Breast epithelium (tissue), 4 donors: ENCODE data around the gene ANK2. TPM values are rescaled to one million over a fixed set of nuclear protein-coding genes. Genes with fewer than 3 reads are reported as not detected.
"Not testable (repeated sequence)": the region's sequence is repeated elsewhere in the genome, so short reads cannot be mapped to it uniquely, and the experiment has no call there.

Source experiments
- DNase-seq, 2 donors: peaks; one replicate each; pipeline ENCODE4 v3.0.0-alpha.2; 2019; ENCODE audit warnings: low spot score in 2 of 2
- H3K27ac ChIP-seq, 2 donors: fragments of 200-600 bp; sonication (generic) in 1 of 2; one replicate each; pipeline ENCODE4 v1.5.1; 2016 to 2019; ENCODE audit warnings: mild to moderate bottlenecking in 1 of 2
- H3K27me3 ChIP-seq, 2 donors: fragments of 200-600 bp; sonication (generic) in 1 of 2; one replicate each; pipeline versions ENCODE4 v1.5.1 to v1.6.0; 2017 to 2019; ENCODE audit warnings: control low read depth in 1 of 2, mild to moderate bottlenecking in 1 of 2
- H3K36me3 ChIP-seq: fragments of 200-600 bp; one replicate; pipeline ENCODE4 v1.5.1; 2019
- H3K4me1 ChIP-seq, 2 donors: fragments of 200-600 bp; sonication (generic); one replicate each; pipeline ENCODE4 v1.5.1; 2016 to 2019; ENCODE audit warnings: control low read depth in 1 of 2
- H3K4me3 ChIP-seq, 3 donors: fragments of 200-600 bp; sonication (generic); 1 replicate in 2 of 3; 2 replicates in 1 of 3; pipeline ENCODE4 v1.5.1; 2016 to 2019; ENCODE audit warnings: mild to moderate bottlenecking in 3 of 3, moderate library complexity in 2 of 3
- H3K9me3 ChIP-seq, 2 donors: fragments of 200-600 bp; sonication (generic) in 1 of 2; one replicate each; pipeline ENCODE4 v1.5.1; 2016 to 2019; ENCODE audit warnings: control low read depth in 1 of 2
- CTCF ChIP-seq, 3 donors: fragments of 450-650 bp; IDR thresholded peaks; one replicate each; pipeline ENCODE4 v1.5.1; 2016 to 2017; ENCODE audit warnings: antibody characterized with exemption in 3 of 3, mild to moderate bottlenecking in 3 of 3, moderate library complexity in 3 of 3
- POLR2A ChIP-seq: fragments of 450-650 bp; IDR thresholded peaks from one replicate; pipeline ENCODE4 v1.6.1; 2016; ENCODE audit warnings: antibody characterized with exemption, mild to moderate bottlenecking, moderate library complexity
- POLR2AphosphoS5 ChIP-seq, 3 donors: sonication (generic); formaldehyde crosslinking; IDR thresholded peaks; one replicate each; pipeline ENCODE4 v1.6.1; 2017; ENCODE audit warnings: antibody characterized with exemption in 3 of 3
- intact Hi-C: fragments of 100-400 bp; cut with DNase I; formaldehyde crosslinking; loops from one replicate; pipeline ENCODE4 v1.15.1; 2023; ENCODE audit warnings: low total_unique reads
- total RNA-seq, 3 donors: library from RNA; depleted of rRNA; stranded (reverse); fragments of >200 nt; gene quantifications; one replicate each; pipeline ENCODE4 v1.1.0, GENCODE V29; 2016

Gene ANK2
- total RNA-seq, 3 donors from 2014 or later: 22.0 to 145 (median 36.7) TPM

DNA sequence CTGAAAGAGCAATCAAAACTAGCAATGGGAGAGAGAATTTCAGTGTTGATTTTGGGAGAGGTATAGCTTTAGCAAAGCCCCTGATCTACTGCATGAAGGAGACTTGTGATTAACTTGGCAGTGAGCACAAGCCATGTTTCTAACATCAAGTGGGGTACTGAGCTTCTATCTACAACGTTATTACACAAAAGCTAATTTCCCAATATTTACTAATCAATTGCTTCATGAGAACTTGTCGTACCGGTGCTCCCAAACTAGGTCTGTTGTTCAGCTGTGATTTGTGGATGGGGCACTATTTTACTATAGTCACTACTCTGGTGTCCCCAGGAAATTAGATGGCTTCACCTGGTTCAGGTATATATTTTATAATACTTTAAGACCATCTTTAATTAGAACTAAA is 16.2 kb downstream of the ANK2 start:
- TF ChIP-seq POLR2A: no peak
- no peak for DNase-seq
- H3K4me1 ChIP-seq: no peaks in the 10 kb centered on the region
- no peaks in the 10 kb centered on the region for H3K27me3 ChIP-seq
- H3K4me3 ChIP-seq: no peak overlapping the region
- no peaks in the 10 kb centered on the region for H3K36me3 ChIP-seq
- no peaks in the 10 kb centered on the region for H3K9me3 ChIP-seq
- intact Hi-C loops: no loop called here
- no peak overlapping the region for H3K27ac ChIP-seq

- H3K27ac ChIP-seq, DNase-seq, H3K27me3 ChIP-seq, H3K9me3 ChIP-seq, H3K4me1 ChIP-seq, H3K4me3 ChIP-seq, intact Hi-C loops, H3K36me3 ChIP-seq: not testable (repeated sequence)
These were observed 19.3 kb downstream of the ANK2 start for GRCh38 chr4:113068771-113069170.

DNA sequence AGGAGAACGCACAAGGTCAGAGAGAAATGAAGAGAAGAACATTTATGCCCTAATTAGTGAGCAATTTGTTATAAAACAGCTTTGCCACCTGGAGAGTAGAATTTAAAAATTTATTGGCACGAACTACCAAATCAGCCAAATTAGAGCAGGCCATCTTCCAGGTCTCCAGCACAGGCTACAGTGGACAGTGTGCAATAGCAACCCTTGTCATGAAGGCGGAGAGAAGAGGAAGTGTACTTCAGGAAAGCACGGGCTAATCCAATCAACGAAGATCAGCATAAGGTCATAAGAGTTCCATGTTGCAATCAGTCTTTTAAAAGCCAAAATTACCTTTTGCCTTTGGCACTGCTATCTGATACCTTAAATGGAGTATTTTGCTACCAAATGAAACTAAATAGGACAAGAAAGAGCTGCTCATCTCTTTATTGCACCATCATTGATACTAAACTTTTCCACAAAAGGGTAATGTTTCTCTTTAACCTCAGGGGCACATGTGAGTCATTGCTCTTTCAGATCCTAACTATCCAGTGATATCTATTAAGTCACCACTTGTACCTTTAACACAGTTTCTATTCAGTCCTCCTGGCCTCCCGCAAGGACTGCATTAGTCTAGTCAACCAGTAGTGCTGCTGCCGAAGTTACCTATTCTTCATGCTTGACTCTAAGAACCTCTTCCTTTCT is 19.9 kb downstream of the ANK2 start:
- H3K4me3 ChIP-seq: no peak overlapping the region
- no peaks in the 10 kb centered on the region for H3K9me3 ChIP-seq
- no peak overlapping the region for H3K27ac ChIP-seq
- TF ChIP-seq POLR2A: no peak
- no peak for TF ChIP-seq POLR2AphosphoS5 (IDR thresholded peaks at IDR 0.05)
- TF ChIP-seq CTCF (IDR thresholded peaks at IDR 0.05): no peak
- intact Hi-C loops: no loop called here
- no peaks in the 10 kb centered on the region for H3K4me1 ChIP-seq
- no peaks in the 10 kb centered on the region for H3K27me3 ChIP-seq
- no peaks in the 10 kb centered on the region for H3K36me3 ChIP-seq
- DNase-seq: no peak

- intact Hi-C loops: no loop called here
- H3K27ac ChIP-seq: no peak overlapping the region
- no peak for DNase-seq
- no peaks in the 10 kb centered on the region for H3K9me3 ChIP-seq
- no peaks in the 10 kb centered on the region for H3K27me3 ChIP-seq
- no peak overlapping the region for H3K4me3 ChIP-seq
- TF ChIP-seq POLR2AphosphoS5 (IDR thresholded peaks at IDR 0.05) (no peak), CTCF (IDR thresholded peaks at IDR 0.05) (no peak), POLR2A (no peak)
- H3K36me3 ChIP-seq: no peaks in the 10 kb centered on the region
- no peaks in the 10 kb centered on the region for H3K4me1 ChIP-seq
These were observed 21.3 kb downstream of the ANK2 start for GRCh38 chr4:113070755-113071154.

- Histone ChIP-seq H3K9me3 (no peaks in the 10 kb centered on the region), H3K27ac (no peak overlapping the region), H3K4me3 (no peak overlapping the region), H3K36me3 (no peaks in the 10 kb centered on the region), H3K27me3 (no peaks in the 10 kb centered on the region), H3K4me1 (no peaks in the 10 kb centered on the region)
- no peak for DNase-seq
- intact Hi-C loops: no loop called here
- TF ChIP-seq CTCF (IDR thresholded peaks at IDR 0.05): no peak
- TF ChIP-seq POLR2AphosphoS5 (IDR thresholded peaks at IDR 0.05): no peak
- no peak for TF ChIP-seq POLR2A
These were observed 21.8 kb downstream of the ANK2 start for GRCh38 chr4:113071274-113071673.

DNA sequence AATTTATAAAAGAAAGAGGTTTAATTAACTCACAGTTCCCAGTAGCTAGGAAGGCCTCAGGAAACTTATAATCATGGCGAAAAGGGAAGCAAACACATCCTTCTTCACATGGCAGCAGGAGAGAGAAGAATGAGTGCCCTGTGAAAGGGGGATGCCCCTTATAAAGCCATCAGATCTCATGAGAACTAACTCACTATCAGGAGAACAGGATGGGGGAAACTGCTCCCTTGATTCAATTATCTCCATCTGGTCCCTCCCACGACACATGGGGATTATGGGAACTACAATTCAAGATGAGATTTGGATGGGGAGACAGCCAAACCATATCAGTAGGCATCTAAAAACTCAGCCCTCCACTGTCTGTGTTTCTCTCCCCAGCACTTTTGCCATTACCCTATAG is 22.4 kb downstream of the ANK2 start:
- Histone ChIP-seq H3K4me1 (no peaks in the 10 kb centered on the region), H3K4me3 (no peak overlapping the region), H3K36me3 (no peaks in the 10 kb centered on the region), H3K27me3 (no peaks in the 10 kb centered on the region), H3K27ac (no peak overlapping the region), H3K9me3 (no peaks in the 10 kb centered on the region)
- TF ChIP-seq CTCF (IDR thresholded peaks at IDR 0.05): no peak
- intact Hi-C loops: no loop called here
- DNase-seq: no peak
